NCI-H524 (cell line): ENCODE data around the gene CEP41.

ENCODE experiments used
- DNase-seq, 2 experiments: peaks; one replicate each; lab custom pipeline; 2025; lab: John Stamatoyannopoulos, UW

Gene CEP41

DNA sequence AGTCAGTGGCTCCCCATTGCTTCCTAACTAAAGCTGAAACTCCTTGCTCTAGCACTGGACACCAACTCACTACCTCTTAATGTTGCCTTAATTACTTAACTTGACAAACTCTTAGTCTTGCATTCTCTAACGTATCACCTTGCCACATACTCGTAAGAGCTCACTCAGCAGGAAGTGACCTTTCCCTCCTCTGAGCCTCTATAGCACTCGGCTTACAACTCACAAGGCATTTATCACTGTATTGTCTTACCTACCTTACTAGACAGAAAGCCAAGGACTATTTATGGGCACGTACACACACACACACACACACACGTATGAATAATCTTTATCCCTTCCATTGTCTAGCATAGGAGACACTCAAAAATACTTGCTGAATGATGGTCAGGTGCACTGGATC, 21.2 kb downstream of the CEP41 start:
- no peak for DNase-seq

DNA sequence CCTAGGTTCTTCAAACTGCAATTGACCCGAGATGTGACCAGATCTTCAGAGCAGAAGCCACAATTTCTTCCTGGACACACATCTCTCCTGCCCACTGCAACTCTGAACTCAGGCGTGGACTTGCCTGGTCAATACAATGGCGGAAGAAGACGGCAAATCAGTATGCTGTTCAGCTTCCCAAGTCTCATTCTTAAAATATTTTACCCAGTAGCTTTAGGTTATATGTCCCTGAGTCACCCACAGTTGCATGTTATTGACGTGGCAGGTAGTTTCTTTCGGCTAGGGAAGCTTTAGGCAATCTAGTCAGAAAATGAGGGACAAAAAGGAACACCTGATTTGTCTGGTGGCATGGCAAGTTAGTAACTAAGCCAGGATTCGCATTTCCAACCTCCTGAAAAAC, 22.5 kb downstream of the CEP41 start:
- DNase-seq: no peak

DNA sequence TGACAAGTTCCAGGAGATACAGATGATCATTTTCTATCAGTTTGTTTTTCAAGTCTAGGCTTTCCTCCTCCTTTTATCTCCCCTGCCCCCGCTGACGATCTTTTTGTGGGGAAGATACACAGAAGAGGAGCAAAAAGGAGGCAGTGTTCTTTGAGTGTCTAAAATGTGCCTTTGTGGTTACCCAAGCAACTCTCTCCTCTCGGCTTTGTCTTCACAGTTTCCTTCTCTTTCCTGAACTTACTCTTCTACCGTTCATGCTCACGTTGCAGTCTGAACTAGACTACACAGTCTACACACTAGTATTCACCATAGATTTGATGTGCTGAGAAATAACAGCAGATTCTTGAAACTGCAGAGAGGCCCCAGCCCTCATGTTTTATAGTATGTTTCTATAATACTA, 23.6 kb downstream of the CEP41 start:
- DNase-seq: no peak

DNA sequence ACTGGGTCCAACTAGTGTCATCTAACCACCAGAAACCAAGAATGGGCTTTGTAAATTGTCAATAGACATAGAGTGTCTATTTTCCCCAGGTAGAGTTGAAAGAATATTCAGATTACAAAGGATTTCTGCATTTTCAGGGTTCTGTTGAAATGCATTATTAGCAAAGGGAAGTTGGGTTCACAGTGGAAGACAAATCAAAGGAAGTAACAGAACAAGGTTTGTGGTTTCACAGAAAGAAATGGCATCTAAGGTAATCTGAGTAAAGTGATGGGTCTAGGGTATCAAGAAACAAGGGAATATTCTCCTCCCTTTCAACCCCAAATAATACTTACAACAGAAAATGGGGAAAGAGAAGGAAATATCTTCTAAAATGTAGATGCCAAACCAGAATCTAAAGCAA, 25.8 kb downstream of the CEP41 start:
- no peak for DNase-seq

DNA sequence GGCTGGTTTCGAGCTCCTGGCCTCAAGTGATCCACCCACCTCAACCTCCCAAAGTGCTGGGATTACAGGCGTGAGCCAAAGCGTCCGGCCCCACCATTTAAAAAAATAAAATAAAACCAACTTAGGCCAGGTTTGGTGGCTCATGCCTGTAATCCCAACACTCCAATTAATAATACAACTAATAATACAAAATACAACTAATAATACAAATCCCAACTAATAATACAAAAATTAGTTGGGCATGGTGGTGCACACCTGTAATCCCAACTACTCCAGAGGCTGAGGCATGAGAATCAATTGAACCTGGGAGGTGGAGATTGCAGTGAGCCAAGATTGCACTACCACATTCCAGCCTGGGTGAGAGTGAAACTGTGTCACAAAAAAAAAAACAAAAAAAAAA, 27.6 kb downstream of the CEP41 start:
- DNase-seq: no peak

DNA sequence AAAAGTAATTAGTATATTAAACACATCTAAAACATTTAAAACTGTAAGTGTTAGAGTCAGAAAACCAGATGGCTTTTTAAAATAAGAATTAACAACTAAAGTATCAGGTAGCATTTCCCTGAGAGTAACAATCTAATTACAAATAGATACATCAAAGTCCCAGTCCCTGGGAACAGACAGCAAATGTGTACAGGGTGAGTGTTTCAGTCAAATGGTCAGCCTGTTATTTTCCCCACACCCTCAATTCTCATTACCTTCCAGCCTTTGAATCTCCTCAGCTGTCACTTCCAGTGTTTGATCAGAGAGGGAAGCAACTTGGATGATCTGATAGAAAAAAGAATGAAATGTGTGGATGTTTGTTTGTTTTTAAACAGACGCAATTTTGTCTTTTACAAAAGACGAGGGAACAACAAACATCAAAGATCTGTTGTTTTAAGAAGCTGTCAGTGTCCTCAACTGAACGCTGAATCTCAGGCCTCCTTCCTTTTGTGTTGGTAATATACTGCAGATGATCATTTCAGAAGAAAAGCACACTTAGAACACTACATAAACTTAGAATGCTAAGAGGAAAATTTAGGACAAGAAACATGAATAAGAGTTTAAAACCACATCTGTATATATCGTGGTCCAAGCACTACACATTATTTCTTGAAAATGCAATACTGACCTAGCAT, 29.8 kb downstream of the CEP41 start:
- DNase-seq: peak in 1 of 2 experiments; percentile 6

DNA sequence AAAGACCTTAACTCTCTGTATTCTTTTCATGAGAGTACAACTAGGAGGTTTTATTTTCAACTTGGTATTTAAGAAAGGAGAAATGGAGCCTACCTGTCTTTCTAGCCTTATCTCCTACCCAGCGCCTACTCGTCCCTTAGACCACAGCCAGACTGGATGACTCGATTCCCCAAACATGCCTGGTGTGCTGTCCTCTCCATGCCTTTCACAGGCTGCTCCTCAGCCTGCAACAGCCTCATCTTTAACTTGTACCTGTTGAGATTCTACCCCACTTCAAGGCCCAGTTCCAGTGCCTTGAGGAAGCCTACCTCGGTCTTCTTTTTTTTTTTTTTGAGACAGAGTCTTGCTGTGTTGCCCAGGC, 31.1 kb downstream of the CEP41 start:
- DNase-seq: no peak

DNA sequence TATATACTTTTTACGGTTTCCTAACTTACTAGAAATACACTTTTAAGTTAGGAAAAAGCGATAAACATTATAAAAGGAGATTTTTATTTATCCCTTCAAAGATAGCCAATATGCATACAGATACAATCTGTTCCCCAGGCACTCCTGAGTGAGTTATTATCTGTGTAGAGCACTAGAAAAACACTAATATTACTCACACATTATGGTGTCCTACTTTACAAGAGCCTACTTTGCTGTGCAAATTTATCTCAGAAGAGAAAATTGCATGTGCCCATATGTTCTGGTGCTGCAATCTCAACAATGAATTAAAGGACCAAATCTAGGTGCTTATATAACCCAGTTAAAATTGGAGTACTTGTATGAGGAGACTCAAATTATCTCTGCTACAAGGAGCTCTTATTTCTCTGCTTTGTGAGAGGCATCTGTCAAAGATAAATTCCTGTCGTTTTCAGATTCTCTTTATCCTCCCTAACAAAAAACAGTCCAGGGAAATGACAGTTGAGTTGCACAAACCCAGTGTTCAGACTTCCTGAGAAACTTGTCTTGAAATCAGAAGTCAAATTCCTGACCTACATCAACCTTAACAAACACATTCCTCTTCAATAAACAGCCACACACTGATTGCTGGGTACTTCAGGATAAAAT, 31.6 kb downstream of the CEP41 start:
- DNase-seq: peak; percentile 81 to 98

DNA sequence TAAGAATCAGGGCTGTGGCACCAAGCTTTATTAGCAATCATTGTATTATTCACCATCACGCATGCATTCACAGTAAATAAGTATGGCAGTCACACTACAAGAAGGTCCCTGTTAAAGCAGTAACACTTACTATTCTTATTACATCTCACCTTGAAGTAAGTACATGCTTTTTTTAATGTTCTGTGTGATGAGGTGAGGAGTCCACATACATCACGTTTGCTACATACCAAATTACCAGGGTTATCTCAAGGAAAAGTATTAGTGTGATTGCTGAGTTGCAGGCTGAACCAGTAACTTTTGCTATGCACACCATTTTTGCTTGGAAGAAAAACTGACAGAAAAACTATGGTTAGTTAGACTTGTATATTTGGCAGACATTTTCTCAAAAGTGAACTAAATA, 35.8 kb downstream of the CEP41 start:
- no peak for DNase-seq

DNA sequence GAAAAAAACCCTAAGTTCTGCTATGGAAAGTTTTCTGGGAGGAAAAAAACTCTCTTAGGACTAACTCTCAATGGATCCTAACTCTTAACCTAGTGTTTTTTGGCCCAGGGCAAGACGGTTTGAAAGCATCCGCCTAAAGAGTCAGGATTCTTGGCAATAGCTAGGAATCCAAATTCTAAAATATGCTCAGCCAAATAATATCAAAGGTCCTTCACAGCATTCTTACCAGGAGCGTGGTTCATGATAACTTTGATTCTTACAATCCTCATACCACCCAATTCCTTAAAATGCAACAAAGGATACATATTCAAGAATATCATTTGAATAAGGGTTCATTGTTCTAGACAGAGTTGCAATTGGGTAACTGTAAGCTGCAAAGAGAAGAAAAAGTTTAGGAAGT, 39.2 kb downstream of the CEP41 start:
- no peak for DNase-seq

DNA sequence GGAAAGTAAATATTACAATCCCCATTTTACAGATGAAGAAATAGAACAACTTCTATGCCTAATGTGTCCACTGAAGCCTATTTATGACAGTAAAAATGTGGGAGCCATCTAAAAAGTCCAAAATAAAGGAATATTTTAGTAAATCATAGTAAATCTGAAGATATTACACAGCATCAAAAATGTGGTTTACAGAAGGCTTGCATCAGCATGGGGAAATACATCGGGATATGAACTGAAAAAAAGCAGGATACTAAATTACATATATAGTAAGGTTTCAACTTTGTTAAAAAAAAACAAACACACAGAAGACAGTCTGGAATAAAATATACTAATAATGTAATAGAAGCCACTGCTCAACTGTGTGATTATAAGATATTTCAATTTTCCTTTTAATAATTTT, 39.7 kb downstream of the CEP41 start:
- DNase-seq: no peak

DNA sequence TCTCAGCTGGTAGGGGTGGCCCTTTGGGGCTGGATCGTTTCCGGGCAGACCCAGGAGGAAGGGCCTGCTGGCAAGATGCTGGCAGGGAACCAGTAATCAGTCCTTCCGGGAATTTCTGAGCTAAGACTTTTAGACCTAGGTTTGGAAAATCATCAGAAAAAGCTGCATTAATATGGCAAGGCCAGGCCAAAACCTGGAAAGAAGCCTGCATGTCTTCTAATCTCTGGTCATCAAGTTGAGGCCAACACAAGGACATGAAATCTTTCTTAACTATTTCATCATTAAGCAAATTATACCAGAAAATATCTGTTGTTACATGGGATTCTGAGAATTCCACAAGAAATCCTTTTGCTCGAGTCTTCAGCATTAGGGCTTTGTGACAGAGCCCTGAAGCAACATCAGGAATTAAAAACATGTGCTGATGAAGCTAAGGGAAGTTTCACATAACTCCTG, 40.7 kb downstream of the CEP41 start:
- no peak for DNase-seq

DNA sequence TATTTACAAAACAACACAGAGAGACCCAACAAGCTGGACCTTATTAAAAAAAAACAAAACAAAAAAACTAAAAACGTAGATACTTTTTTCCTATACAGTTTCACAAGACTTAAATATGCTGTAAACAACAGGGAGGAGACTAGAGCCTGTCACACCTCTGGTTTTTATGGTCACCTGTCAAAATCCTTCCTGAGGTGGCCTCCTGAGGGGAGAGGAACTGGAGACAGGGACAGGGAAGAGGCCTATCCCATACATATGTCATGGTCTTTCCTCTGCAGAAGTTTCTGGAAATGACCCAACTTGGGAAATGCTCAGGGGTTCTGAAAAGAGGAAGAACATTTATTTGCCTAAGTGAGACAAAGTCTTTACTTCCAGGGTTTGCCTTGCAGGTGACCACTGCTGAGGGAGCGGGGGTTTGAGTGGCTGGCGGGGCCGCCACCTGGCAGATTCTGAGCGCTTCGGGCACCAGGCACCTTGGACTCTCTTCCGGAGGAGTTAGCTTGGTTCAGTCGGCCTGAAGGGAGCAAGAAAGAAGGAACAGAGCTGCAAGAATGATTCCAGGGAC, 42.2 kb downstream of the CEP41 start:
- no peak for DNase-seq

DNA sequence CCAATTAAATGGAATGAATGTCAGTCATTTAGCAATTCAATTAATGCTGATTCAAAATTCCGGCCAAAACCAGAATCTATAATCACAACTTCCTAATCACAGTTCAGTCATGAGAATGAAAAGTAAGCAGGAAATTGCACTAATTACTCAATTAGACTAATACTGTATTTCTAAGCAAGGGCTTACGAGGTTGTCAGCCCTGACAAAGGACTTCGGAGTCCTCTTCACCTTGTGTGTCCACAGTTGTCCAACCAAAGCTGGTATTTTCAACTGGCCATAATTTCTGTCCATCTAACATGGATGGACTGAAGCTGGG, 43.1 kb downstream of the CEP41 start:
- DNase-seq: no peak

DNA sequence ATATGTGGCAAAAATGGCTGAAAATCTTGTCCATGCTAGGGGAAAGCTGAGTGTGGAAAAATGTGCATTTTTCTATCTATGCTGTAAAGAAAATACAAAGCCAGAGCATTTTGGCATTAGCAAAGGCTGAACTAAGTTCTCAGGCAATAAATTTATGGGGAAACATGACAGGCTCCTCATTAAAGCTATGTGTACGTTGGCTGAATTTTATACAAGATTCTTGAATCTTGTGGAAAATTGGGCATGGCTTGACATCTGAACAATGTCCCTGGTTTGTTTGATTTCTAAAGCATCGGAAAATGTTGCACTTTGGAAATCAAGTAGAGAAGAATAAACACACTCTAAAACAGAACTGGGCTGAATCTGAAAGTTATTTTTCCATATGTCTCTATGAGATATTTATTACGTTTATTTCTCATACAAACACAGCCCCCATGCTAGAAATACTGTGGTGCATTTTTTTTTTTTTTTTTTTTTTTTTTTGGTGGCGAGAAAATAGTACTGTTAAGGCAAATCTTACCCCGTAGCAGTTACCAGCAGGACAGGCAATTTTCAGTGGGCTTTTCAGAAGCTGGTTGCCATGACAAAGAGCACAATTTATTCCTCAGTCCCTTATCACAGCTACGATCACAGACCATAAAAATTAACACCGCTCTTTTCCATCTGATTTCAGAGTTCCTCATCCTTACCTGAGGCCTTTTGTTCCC, 43.6 kb downstream of the CEP41 start:
- DNase-seq: no peak

DNA sequence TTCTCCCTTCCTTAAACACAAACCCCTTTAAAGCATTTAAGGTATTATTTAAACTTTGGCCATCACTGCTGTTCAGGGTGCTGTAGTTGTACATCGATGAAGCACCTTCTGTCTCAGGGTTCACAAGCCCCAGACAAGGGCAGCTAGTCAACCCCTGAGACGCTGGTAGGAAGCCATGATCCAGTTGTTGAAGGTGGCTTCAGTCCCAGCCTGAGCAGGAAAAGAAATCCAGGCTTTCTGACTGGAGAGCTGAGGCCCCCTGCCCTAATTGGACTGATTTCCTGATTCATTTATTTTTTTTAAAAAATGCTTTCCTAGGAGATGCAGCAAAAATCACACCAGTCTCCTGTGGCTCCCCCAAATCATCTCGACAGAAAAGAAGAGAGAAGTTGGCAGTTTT, 44.7 kb downstream of the CEP41 start:
- DNase-seq: no peak

DNA sequence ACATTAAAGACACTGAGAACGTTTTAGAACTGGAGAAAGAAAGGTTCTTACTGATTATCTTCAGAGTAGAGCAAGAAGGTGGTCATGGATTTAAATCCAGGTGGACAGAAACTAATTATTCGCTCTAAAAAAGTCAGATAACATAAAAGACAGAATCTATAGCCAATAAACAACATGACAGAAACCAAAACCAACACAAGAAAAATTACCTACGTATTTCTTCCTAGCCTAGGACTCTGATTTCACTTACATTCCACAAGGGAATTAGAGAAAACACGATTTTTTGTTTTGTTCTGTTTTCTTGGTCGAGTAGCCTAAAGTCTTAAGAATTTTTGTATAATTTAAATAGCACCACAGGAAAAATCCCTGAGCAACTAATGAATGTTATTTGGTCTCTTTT, 45.4 kb downstream of the CEP41 start:
- no peak for DNase-seq

DNA sequence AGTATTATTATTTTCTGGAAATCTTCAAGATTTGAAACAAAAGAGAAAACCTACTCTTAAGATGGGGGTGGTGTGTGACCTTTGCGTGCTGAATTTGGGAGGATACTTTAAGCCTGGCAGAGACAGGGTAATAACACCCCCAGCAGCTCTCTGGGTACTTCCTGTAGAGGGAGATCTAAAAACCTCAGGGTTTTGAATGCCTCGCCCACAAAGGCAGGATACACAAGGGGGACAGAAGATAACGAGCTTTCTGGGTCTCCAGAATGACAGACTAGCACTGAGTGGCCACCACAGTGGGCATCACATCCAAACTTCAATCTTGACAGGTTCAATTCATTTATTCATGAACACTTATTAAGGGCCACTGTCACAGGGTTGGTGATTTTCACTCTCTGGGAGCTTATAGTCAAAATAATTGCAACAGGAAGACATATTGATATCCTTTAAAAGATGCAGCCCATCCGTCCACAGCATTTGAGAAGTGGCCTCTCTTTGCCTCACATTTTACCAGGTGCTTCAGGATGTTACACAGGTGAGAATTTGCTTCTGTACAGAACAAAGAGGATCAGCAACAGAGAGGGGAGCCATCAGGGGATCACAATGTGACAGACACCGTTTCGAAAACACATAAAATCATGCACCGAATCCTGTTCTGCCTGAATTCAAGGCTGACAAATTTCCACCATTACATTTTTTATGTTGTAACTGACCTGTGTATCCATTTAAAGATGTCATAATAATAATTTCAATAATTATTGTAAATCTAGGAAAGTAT, 46.2 kb downstream of the CEP41 start:
- DNase-seq: no peak

DNA sequence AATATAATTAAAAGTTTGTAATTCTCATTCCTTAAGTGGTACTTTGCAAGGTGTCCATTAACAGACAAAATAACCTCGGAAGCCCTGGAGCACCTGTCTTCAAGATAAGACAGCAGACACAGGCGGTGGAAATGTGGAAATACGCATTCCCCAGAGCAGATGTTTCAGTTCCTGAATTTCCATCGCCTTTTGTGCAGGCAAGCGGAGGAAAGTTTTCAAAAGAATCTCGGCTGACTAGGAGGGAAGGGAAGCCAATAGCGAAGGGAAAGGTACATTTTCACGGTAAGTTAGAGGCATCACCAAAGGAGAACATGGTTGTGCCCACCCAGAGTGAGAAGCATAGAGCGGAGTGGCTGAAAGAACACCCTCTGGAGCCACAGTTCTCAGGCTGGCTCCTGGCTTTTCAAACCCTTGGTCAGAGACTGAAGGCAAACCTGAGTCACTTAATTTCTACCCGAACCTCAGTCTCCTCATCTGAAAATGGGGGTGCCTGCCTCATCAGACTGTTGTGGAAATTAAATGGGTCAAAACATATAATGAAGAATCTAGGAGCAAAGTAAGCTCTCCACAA, 46.9 kb downstream of the CEP41 start:
- no peak for DNase-seq

DNA sequence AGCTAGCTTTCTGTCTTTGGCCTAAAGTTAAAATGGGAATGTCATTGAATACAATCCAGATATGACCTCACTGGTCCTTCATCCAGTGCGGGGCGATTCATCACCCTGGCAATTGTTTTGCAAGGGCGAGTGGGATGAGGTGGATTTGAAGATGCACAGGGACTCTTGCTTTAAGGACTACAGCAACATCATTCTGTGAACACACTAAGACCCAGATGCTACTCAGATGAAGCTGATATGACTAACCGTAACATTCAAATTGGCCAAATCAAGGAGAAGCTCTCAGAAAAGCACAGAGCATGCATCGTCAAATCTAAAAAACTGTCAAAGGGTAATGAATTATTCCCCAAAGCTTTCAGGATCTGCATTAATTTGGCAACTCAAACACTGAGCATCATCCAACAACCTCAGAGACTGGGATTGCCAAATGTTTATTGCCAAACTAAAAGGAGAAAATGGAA, 47.7 kb downstream of the CEP41 start:
- DNase-seq: no peak

DNA sequence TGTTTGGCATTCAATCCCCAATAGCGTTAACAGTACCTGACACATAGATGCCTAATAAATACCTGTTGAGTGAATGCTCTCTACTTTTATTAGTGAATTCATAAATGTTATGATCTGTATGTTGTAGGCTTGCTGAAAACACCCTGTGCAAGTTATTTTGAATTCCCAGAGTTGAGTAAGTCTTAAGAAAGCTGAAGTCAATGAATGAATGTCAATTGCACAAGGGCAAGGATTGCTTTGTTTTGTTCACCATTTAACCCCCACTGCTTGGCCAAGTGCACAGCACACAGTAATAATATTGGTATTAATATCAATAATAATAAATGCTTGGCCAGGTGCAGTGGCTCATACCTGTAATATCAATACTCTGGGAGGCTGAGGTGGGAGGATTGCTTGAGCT, 50.3 kb downstream of the CEP41 start:
- no peak for DNase-seq

DNA sequence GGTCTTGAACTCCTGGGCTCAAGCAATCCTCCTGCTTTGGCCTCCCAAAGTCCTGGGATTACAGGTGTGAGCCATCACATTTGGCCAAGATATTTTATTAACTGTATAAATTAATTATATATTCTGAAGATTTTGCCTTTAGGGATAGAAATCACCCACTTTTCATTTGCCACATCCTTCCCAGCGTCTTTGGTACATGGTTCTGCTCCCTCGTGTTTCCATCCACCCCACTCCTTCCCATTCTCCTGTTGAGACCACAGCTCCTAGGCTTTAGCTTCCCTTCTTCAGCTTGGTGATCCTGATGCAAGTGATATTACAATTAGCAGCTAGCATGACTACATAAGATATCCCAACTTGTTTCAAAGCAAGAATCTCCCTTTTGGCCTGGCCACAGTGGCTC, 52.1 kb downstream of the CEP41 start:
- no peak for DNase-seq
